Transverse colon (tissue), 4 donors: Measurements from ENCODE around the gene CPA1. TPM values are rescaled to one million over a fixed set of nuclear protein-coding genes. Genes with fewer than 3 reads are reported as not detected.

ENCODE experiments used
- DNase-seq: peaks from one replicate; pipeline ENCODE4 v3.0.0-alpha.2; 2019
- H3K27ac ChIP-seq, 4 donors: fragments of 200-600 bp; sonication (generic); 2 replicates each; pipeline ENCODE4 v1.5.1; 2016 to 2018; ENCODE audit warnings: inconsistent platforms in 4 of 4
- H3K27me3 ChIP-seq: fragments of 200-600 bp; sonication (generic); 2 replicates; pipeline ENCODE4 v1.5.1; 2017; ENCODE audit warnings: inconsistent platforms
- H3K36me3 ChIP-seq, 4 donors: fragments of 200-600 bp; sonication (generic); 2 replicates each; pipeline ENCODE4 v1.5.1; 2017 to 2019; ENCODE audit warnings: inconsistent platforms in 4 of 4
- H3K4me1 ChIP-seq, 4 donors: fragments of 200-600 bp; sonication (generic); 2 replicates each; pipeline ENCODE4 v1.5.1; 2017 to 2020; ENCODE audit warnings: inconsistent platforms in 4 of 4
- H3K4me3 ChIP-seq, 4 donors: fragments of 200-600 bp; sonication (generic); 1 replicate in 1 of 4; 2 replicates in 3 of 4; pipeline versions ENCODE4 v1.5.1 to v1.6.1; 2017 to 2019; ENCODE audit warnings: inconsistent platforms in 4 of 4
- H3K9me3 ChIP-seq, 2 donors: fragments of 200-600 bp; sonication (generic); 2 replicates each; pipeline ENCODE4 v1.5.1; 2017 to 2019; ENCODE audit warnings: inconsistent platforms in 2 of 2
- CTCF ChIP-seq, 5 experiments: fragments of 200-600 bp in 3 of 5; fragments of 450-650 bp in 2 of 5; sonication (generic) in 3 of 5; IDR thresholded peaks; 1 replicate in 2 of 5; 2 replicates in 3 of 5; pipeline ENCODE4 v1.5.1; 2016 to 2017; ENCODE audit warnings: antibody characterized with exemption in 5 of 5, inconsistent platforms in 3 of 5, mild to moderate bottlenecking in 2 of 5, moderate library complexity in 1 of 5
- EP300 ChIP-seq: sonication (generic); formaldehyde crosslinking; IDR thresholded peaks from one replicate; pipeline ENCODE4 v1.6.1; 2017; ENCODE audit warnings: antibody characterized with exemption, low read depth
- POLR2A ChIP-seq: fragments of 450-650 bp; IDR thresholded peaks from one replicate; pipeline ENCODE4 v1.6.1; 2016; ENCODE audit warnings: antibody characterized with exemption, mild to moderate bottlenecking, moderate library complexity
- POLR2AphosphoS5 ChIP-seq, 3 donors: sonication (generic); formaldehyde crosslinking; IDR thresholded peaks; one replicate each; pipeline ENCODE4 v1.6.1; 2016; ENCODE audit warnings: antibody characterized with exemption in 3 of 3
- WGBS, 2 donors: methylation state at CpG; one replicate each; pipeline ENCODE4 v1.1.5; 2018; ENCODE audit warnings: low coverage in 1 of 2; 5-methylcytosine and 5-hydroxymethylcytosine counted together
- in situ Hi-C, 4 donors: fragments of 200-750 bp; cut with MboI; loops; one replicate each; pipeline versions ENCODE4 v1.15.0 to v1.15.1; 2017; ENCODE audit warnings: low sequenced_read_pairs in 3 of 4, low pct_ligation_motif_present in 1 of 4, low pct_unique_long_range_greater_than_20kb in 1 of 4
- intact Hi-C: fragments of 100-400 bp; cut with DNase I; formaldehyde crosslinking; loops from one replicate; pipeline ENCODE4 v1.15.1; 2023; ENCODE audit warnings: low total_unique reads
- total RNA-seq, 4 donors: library from RNA; depleted of rRNA; stranded (reverse); fragments of >200 nt; gene quantifications; one replicate each; pipeline ENCODE4 v1.1.0, GENCODE V29; 2016

The CPA1 gene
- total RNA-seq, 4 donors from 2014 or later = not detected

- in situ Hi-C loops (no loop called here), intact Hi-C loops (no loop called here)
- peaks cover 0 to 11% (median 2%) of the 10 kb centered on the region in 4 donors for H3K4me1 ChIP-seq
- no peak overlapping the region for H3K4me3 ChIP-seq
- DNase-seq = no peak
- 17 to 42% methylated on average over 1 to 2 of the region's 2 CpGs for WGBS, 2 donors
- H3K36me3 ChIP-seq = no peaks in the 10 kb centered on the region
- H3K27me3 ChIP-seq = no peaks in the 10 kb centered on the region
- peak overlapping the region in 3 of 4 donors; percentile 6 to 23 (median 17) for H3K27ac ChIP-seq
- no peaks in the 10 kb centered on the region for H3K9me3 ChIP-seq
- TF ChIP-seq POLR2A (no peak), EP300 (no peak), POLR2AphosphoS5 (IDR thresholded peaks at IDR 0.05) (no peak), CTCF (IDR thresholded peaks at IDR 0.05) (no peak)
Observed at GRCh38 chr7:130421684-130422083, 41.4 kb downstream of the CPA1 start.

- in situ Hi-C loops (no loop called here), intact Hi-C loops (no loop called here)
- WGBS, 2 donors = 85 to 90% methylated on average over 3 of the region's 3 CpGs
- Histone ChIP-seq H3K27ac (no peak overlapping the region), H3K4me1 (peaks cover 0 to 11% (median 2%) of the 10 kb centered on the region in 4 donors), H3K27me3 (no peaks in the 10 kb centered on the region), H3K9me3 (no peaks in the 10 kb centered on the region), H3K4me3 (no peak overlapping the region), H3K36me3 (no peaks in the 10 kb centered on the region)
- DNase-seq = no peak
- TF ChIP-seq CTCF (IDR thresholded peaks at IDR 0.05) (no peak), EP300 (no peak), POLR2AphosphoS5 (IDR thresholded peaks at IDR 0.05) (no peak), POLR2A (no peak)
Observed at GRCh38 chr7:130423501-130424037, 43.3 kb downstream of the CPA1 start.

- WGBS, 2 donors = 82 to 93% methylated on average over 2 to 4 of the region's 4 CpGs
- intact Hi-C loops = no loop called here
- DNase-seq = no peak
- peaks cover 0 to 14% (median 5%) of the 10 kb centered on the region in 4 donors for H3K4me1 ChIP-seq
- H3K27ac ChIP-seq = no peak overlapping the region
- no peaks in the 10 kb centered on the region for H3K36me3 ChIP-seq
- in situ Hi-C loops = no loop called here
- no peak overlapping the region for H3K4me3 ChIP-seq
- TF ChIP-seq EP300 (no peak), POLR2AphosphoS5 (IDR thresholded peaks at IDR 0.05) (no peak), POLR2A (no peak), CTCF (IDR thresholded peaks at IDR 0.05) (no peak)
- H3K9me3 ChIP-seq = no peaks in the 10 kb centered on the region
- H3K27me3 ChIP-seq = no peaks in the 10 kb centered on the region
Observed at GRCh38 chr7:130425796-130426195, 45.5 kb downstream of the CPA1 start.

GRCh38 chr7:130426564-130426963 lies 46.3 kb downstream of the CPA1 start:
- H3K9me3 ChIP-seq = no peaks in the 10 kb centered on the region
- in situ Hi-C loops = no loop called here
- no peak overlapping the region for H3K4me3 ChIP-seq
- H3K36me3 ChIP-seq = no peaks in the 10 kb centered on the region
- H3K27me3 ChIP-seq = no peaks in the 10 kb centered on the region
- intact Hi-C loops = no loop called here
- DNase-seq = no peak
- no peak for TF ChIP-seq POLR2AphosphoS5 (IDR thresholded peaks at IDR 0.05)
- no peak for TF ChIP-seq CTCF (IDR thresholded peaks at IDR 0.05)
- TF ChIP-seq EP300 = no peak
- TF ChIP-seq POLR2A = no peak
- H3K4me1 ChIP-seq = peaks cover 0 to 11% (median 1%) of the 10 kb centered on the region in 4 donors
- WGBS, 2 donors = 77 to 81% methylated on average over 4 of the region's 4 CpGs
- H3K27ac ChIP-seq = no peak overlapping the region
